ENCODE results near the gene FASTKD1.

GRCh38 chr2:169490834-169491233 is 82.8 kb downstream of the FASTKD1 start:
- no peak for TF ChIP-seq CTCF (IDR thresholded peaks at IDR 0.05; ENCODE audit: low read depth, low read length)
- no peak for TF ChIP-seq POLR2A (IDR thresholded peaks at IDR 0.05; ENCODE audit: extremely low read depth, insufficient read length)
- TF ChIP-seq MAX (IDR thresholded peaks at IDR 0.05; ENCODE audit: low read depth, low read length), result no peak

Data from NB4 (cell line).